ENCODE results near the gene LIPF.

LIPF gene

GRCh38 chr10:88705958-88706357 lies 41.7 kb downstream of the LIPF start, which contains the start of gene LIPK:
LIPK (plus strand) TSS chr10:88706249; CDS start chr10:88724544, 18,295 bp downstream.
- POLR2A ChIA-PET = interaction anchor here (0.5 kb wide), 1 partner anchor 1200 kb away, joined by 6 read pairs; no protein-coding TSS in a partner anchor
- CTCF ChIA-PET = interaction anchor here (1.6 kb wide), 1 partner anchor 17 kb away, joined by 5 read pairs; no protein-coding TSS in a partner anchor
- Histone ChIP-seq H3K36me3 (ENCODE audit: control insufficient read depth in 2 of 2, insufficient read depth in 1 of 2, low read length in 2 of 2) (no peaks in the 10 kb centered on the region), H3K4me3 (ENCODE audit: low read depth, low read length) (no peak within 1 kb of the TSS), H3K9me3 (ENCODE audit: control insufficient read depth, insufficient read depth, low read depth, low read length) (no peaks in the 10 kb centered on the region), H3K27ac (ENCODE audit: extremely low read depth, low read depth, low read length) (no peak within 1 kb of the TSS), H3K4me1 (ENCODE audit: control insufficient read depth, insufficient read depth, low read length) (peaks cover 12% of the 10 kb centered on the region; the same call in 1 of the 2 replicates)
- TF ChIP-seq ZNF16 (tag by site-specific recombination; IDR thresholded peaks at IDR 0.05; ENCODE audit: low read depth) (no peak), HOXD13 (CRISPR knock-in tag; IDR thresholded peaks at IDR 0.05; ENCODE audit: borderline replicate concordance) (no peak), ZNF510 (tag by site-specific recombination; IDR thresholded peaks at IDR 0.05; ENCODE audit: insufficient replicate concordance) (no peak), ATF2 (tag by site-specific recombination; IDR thresholded peaks at IDR 0.05; ENCODE audit: low read depth) (no peak), ZSCAN16 (tag by site-specific recombination; IDR thresholded peaks at IDR 0.05) (no peak), ZNF585B (tag by site-specific recombination; IDR thresholded peaks at IDR 0.05) (no peak), ZNF624 (tag by site-specific recombination; IDR thresholded peaks at IDR 0.05) (no peak), ZNF777 (tag by site-specific recombination; IDR thresholded peaks at IDR 0.05; ENCODE audit: borderline replicate concordance) (no peak), PBX3 (CRISPR knock-in tag; IDR thresholded peaks at IDR 0.05) (no peak), GLIS2 (tag by site-specific recombination; IDR thresholded peaks at IDR 0.05) (no peak), ZNF155 (tag by site-specific recombination; IDR thresholded peaks at IDR 0.05) (no peak), ZNF639 (tag by site-specific recombination; IDR thresholded peaks at IDR 0.05) (no peak), HOXC10 (CRISPR knock-in tag; IDR thresholded peaks at IDR 0.05) (no peak), ZNF335 (tag by site-specific recombination; conservative IDR thresholded peaks at IDR 0.05) (no peak), ZNF391 (tag by site-specific recombination; IDR thresholded peaks at IDR 0.05; ENCODE audit: borderline replicate concordance, low read depth) (no peak)
- TF ChIP-seq, protein P1, sequence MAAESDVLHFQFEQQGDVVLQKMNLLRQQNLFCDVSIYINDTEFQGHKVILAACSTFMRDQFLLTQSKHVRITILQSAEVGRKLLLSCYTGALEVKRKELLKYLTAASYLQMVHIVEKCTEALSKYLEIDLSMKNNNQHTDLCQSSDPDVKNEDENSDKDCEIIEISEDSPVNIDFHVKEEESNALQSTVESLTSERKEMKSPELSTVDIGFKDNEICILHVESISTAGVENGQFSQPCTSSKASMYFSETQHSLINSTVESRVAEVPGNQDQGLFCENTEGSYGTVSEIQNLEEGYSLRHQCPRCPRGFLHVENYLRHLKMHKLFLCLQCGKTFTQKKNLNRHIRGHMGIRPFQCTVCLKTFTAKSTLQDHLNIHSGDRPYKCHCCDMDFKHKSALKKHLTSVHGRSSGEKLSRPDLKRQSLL (tag by site-specific recombination; IDR thresholded peaks at IDR 0.05) = no peak

GRCh38 chr10:88707429-88708155 lies 43.4 kb downstream of the LIPF start:
- POLR2A ChIA-PET = no interaction called here
- H3K36me3 ChIP-seq (ENCODE audit: control insufficient read depth in 2 of 2, insufficient read depth in 1 of 2, low read length in 2 of 2) = no peaks in the 10 kb centered on the region
- no peak overlapping the region for H3K4me3 ChIP-seq (ENCODE audit: low read depth, low read length)
- H3K9me3 ChIP-seq (ENCODE audit: control insufficient read depth, insufficient read depth, low read depth, low read length) = no peaks in the 10 kb centered on the region
- CTCF ChIA-PET = no interaction called here
- H3K27ac ChIP-seq (ENCODE audit: extremely low read depth, low read depth, low read length) = no peak overlapping the region
- peaks cover 12% of the 10 kb centered on the region; the same call in 1 of the 2 replicates for H3K4me1 ChIP-seq (ENCODE audit: control insufficient read depth, insufficient read depth, low read length)
- TF ChIP-seq OVOL3 (tag by site-specific recombination; IDR thresholded peaks at IDR 0.05) (no peak), ZNF292 (tag by site-specific recombination; IDR thresholded peaks at IDR 0.05; ENCODE audit: borderline replicate concordance, low read depth) (no peak), ZNF843 (tag by site-specific recombination; IDR thresholded peaks at IDR 0.05) (peak; percentile 40; the same call in 1 of the 2 replicates), ZNF398 (tag by site-specific recombination; IDR thresholded peaks at IDR 0.05) (0 out of 2 replicates have a peak, but pooled peaks have one; percentile 10), OSR2 (tag by site-specific recombination; IDR thresholded peaks at IDR 0.05) (peak; percentile 44; the same call in 1 of the 2 replicates), HIC1 (tag by site-specific recombination; IDR thresholded peaks at IDR 0.05) (0 out of 2 replicates have a peak, but pooled peaks have one; percentile 18)
- TF ChIP-seq, protein P2, sequence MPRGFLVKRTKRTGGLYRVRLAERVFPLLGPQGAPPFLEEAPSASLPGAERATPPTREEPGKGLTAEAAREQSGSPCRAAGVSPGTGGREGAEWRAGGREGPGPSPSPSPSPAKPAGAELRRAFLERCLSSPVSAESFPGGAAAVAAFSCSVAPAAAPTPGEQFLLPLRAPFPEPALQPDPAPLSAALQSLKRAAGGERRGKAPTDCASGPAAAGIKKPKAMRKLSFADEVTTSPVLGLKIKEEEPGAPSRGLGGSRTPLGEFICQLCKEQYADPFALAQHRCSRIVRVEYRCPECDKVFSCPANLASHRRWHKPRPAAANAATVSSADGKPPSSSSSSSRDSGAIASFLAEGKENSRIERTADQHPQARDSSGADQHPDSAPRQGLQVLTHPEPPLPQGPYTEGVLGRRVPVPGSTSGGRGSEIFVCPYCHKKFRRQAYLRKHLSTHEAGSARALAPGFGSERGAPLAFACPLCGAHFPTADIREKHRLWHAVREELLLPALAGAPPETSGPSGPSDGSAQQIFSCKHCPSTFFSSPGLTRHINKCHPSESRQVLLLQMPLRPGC (tag by site-specific recombination; IDR thresholded peaks at IDR 0.05) = 0 out of 2 replicates have a peak, but pooled peaks have one; percentile 26
